ENCODE data around the gene CHAF1B. TPM values are rescaled to one million over a fixed set of nuclear protein-coding genes. Genes with fewer than 3 reads are reported as not detected.
A peak's percentile ranks its signal among the peaks of the same experiment; 100 is the strongest.

The CHAF1B gene
- total and polyA plus RNA-seq, 9 of the 15 experiments (the other 6 are each of a cell fraction or from before 2014, with no cell fraction given) = 7.5 to 36.8 (median 21.0) TPM

DNA sequence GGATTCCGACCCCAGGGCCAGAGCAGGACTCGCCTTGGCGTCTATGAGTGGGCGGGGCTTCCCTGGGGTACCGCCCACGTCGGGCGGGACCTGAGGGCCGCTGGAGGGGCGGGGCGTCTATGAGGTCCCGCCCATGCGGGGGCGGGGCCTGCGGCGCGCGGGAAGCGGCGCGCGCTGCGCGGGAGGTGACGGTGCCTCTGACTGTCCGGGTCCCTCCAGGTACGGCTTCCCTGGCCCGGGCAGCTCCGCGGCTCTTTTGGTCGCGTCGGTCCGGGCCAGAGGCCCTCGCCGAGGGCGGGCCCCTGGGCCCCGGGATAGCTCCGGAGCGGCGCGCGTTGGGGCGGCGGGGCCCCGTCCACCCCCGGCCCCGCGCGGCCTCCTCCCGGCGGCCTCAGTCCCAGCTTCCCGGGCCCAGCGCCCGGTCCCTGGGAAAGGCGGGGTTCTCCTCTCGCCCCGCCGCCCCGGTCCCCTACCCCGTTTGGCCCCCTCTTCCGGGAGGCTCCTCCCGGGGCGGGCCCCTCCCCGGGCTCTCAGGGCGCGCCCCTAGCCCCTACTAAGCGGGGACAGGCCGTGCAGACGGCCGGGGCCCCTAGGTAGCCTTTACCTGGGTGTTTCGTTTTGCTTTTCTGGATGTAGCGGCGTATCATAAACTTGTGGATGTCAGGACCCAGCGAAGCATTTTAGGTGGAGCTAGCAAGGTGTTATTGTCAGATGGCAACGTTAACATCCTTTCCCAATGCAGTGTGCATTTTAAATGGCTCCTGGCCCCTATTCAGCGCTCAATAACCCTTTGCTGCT lies at the start of gene CHAF1B (continued):
- TF ChIP-seq ZBTB11 (CRISPR knock-in tag; IDR thresholded peaks at IDR 0.05) (peak in 2 of 3 experiments; percentile 75 to 96; a peak in 4 of 6 replicates), TEAD4 (IDR thresholded peaks at IDR 0.05; ENCODE audit: low read length) (no peak), TEAD4 (CRISPR knock-in tag; IDR thresholded peaks at IDR 0.05; ENCODE audit: borderline replicate concordance) (no peak), EZH2 (IDR thresholded peaks at IDR 0.05; ENCODE audit: borderline replicate concordance, low read depth, low read length) (no peak), SMARCE1 (IDR thresholded peaks at IDR 0.05) (no peak), THRB (CRISPR knock-in tag; conservative IDR thresholded peaks at IDR 0.05) (no peak), GABPB2 (CRISPR knock-in tag; conservative IDR thresholded peaks at IDR 0.05) (no peak), ZNF584 (CRISPR knock-in tag; IDR thresholded peaks at IDR 0.05; ENCODE audit: low read depth) (no peak), PCBP1 (IDR thresholded peaks at IDR 0.05; ENCODE audit: low read depth, low read length, poor library complexity, severe bottlenecking) (no peak), EP300 (IDR thresholded peaks at IDR 0.05; ENCODE audit: low read length) (no peak), ADNP (tag; IDR thresholded peaks at IDR 0.05) (no peak), ZNF583 (CRISPR knock-in tag; IDR thresholded peaks at IDR 0.05) (no peak), TAF1 (IDR thresholded peaks at IDR 0.05; ENCODE audit: control insufficient read depth, extremely low read depth, insufficient read depth, low read length, severe bottlenecking) (peak; percentile 83), CBFB (CRISPR knock-in tag; IDR thresholded peaks at IDR 0.05) (no peak), ZNF717 (CRISPR knock-in tag; IDR thresholded peaks at IDR 0.05) (no peak), SMAD1 (IDR thresholded peaks at IDR 0.05; ENCODE audit: low read depth, low read length, partially characterized antibody) (no peak), MCM5 (IDR thresholded peaks at IDR 0.05; ENCODE audit: low read depth) (no peak)
- TF ChIP-seq, protein P1, sequence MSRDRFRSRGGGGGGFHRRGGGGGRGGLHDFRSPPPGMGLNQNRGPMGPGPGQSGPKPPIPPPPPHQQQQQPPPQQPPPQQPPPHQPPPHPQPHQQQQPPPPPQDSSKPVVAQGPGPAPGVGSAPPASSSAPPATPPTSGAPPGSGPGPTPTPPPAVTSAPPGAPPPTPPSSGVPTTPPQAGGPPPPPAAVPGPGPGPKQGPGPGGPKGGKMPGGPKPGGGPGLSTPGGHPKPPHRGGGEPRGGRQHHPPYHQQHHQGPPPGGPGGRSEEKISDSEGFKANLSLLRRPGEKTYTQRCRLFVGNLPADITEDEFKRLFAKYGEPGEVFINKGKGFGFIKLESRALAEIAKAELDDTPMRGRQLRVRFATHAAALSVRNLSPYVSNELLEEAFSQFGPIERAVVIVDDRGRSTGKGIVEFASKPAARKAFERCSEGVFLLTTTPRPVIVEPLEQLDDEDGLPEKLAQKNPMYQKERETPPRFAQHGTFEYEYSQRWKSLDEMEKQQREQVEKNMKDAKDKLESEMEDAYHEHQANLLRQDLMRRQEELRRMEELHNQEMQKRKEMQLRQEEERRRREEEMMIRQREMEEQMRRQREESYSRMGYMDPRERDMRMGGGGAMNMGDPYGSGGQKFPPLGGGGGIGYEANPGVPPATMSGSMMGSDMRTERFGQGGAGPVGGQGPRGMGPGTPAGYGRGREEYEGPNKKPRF (IDR thresholded peaks at IDR 0.05; ENCODE audit: low read depth, low read length) = no peak
- TF ChIP-seq, protein P2, sequence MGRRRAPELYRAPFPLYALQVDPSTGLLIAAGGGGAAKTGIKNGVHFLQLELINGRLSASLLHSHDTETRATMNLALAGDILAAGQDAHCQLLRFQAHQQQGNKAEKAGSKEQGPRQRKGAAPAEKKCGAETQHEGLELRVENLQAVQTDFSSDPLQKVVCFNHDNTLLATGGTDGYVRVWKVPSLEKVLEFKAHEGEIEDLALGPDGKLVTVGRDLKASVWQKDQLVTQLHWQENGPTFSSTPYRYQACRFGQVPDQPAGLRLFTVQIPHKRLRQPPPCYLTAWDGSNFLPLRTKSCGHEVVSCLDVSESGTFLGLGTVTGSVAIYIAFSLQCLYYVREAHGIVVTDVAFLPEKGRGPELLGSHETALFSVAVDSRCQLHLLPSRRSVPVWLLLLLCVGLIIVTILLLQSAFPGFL (CRISPR knock-in tag; IDR thresholded peaks at IDR 0.05) = no peak
